Tibial nerve (tissue), 4 donors: ENCODE data around the gene MSL1.

Source experiments
- CTCF ChIP-seq, 5 experiments: fragments of 200-600 bp in 3 of 5; fragments of 450-650 bp in 2 of 5; sonication (generic) in 3 of 5; IDR thresholded peaks; one replicate each; pipeline ENCODE4 v1.5.1; 2016 to 2019; ENCODE audit warnings: antibody characterized with exemption in 5 of 5, mild to moderate bottlenecking in 3 of 5, moderate library complexity in 2 of 5
- EP300 ChIP-seq, 2 donors: sonication (generic); formaldehyde crosslinking; IDR thresholded peaks; one replicate each; pipeline ENCODE4 v1.6.1; 2017; ENCODE audit warnings: antibody characterized with exemption in 2 of 2, mild to moderate bottlenecking in 1 of 2
- POLR2A ChIP-seq, 2 donors: fragments of 450-650 bp; IDR thresholded peaks; one replicate each; pipeline ENCODE4 v1.6.1; 2017; ENCODE audit warnings: antibody characterized with exemption in 2 of 2, mild to moderate bottlenecking in 2 of 2, moderate library complexity in 2 of 2

GRCh38 chr17:40121181-40122135, at the start of gene MSL1:
- TF ChIP-seq CTCF (IDR thresholded peaks at IDR 0.05) (peak in 2 of 5 experiments; percentile 13 to 22), EP300 (IDR thresholded peaks at IDR 0.05) (peak; percentile 71 to 93), POLR2A (IDR thresholded peaks at IDR 0.05) (peak; percentile 44 to 73)
